Prostate gland (tissue), 2 donors: Measurements from ENCODE around the gene ARHGAP24.

Source experiments
- POLR2A ChIP-seq: fragments of 450-650 bp; IDR thresholded peaks from one replicate; pipeline ENCODE4 v1.6.1; 2016; ENCODE audit warnings: antibody characterized with exemption, mild to moderate bottlenecking
- POLR2AphosphoS5 ChIP-seq: sonication (generic); formaldehyde crosslinking; IDR thresholded peaks from one replicate; pipeline ENCODE4 v1.6.1; 2017; ENCODE audit warnings: antibody characterized with exemption
- TF ChIP-seq, protein P1 (sequence below), 4 experiments: fragments of 200-600 bp in 2 of 4; fragments of 450-650 bp in 2 of 4; sonication (generic) in 2 of 4; IDR thresholded peaks; 1 replicate in 3 of 4; 2 replicates in 1 of 4; pipeline ENCODE4 v1.5.1; 2016 to 2019; ENCODE audit warnings: antibody characterized with exemption in 4 of 4, mild to moderate bottlenecking in 2 of 4, moderate library complexity in 2 of 4

DNA sequence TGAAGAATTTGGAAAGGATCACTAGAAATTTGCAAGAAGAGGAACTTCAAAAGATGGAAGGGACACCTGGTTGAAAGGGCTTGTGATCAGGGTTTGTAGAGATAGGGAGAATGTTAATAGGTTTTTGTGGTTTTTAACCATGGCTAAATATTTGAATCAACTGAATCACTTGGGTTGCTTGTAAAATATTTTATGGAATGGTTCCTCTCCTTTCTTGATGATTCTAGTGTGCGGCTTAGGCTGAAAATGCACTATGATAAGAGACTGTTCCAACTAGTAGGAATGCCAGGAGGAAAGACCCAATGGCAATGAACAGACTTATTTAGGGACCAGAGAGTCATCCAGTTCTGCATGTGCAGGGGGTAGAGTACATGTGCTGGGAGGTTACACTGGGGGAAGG lies 408.2 kb downstream of the ARHGAP24 start:
- TF ChIP-seq, protein P1, sequence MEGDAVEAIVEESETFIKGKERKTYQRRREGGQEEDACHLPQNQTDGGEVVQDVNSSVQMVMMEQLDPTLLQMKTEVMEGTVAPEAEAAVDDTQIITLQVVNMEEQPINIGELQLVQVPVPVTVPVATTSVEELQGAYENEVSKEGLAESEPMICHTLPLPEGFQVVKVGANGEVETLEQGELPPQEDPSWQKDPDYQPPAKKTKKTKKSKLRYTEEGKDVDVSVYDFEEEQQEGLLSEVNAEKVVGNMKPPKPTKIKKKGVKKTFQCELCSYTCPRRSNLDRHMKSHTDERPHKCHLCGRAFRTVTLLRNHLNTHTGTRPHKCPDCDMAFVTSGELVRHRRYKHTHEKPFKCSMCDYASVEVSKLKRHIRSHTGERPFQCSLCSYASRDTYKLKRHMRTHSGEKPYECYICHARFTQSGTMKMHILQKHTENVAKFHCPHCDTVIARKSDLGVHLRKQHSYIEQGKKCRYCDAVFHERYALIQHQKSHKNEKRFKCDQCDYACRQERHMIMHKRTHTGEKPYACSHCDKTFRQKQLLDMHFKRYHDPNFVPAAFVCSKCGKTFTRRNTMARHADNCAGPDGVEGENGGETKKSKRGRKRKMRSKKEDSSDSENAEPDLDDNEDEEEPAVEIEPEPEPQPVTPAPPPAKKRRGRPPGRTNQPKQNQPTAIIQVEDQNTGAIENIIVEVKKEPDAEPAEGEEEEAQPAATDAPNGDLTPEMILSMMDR (IDR thresholded peaks at IDR 0.05), result no peak
- no peak for TF ChIP-seq POLR2A
- no peak for TF ChIP-seq POLR2AphosphoS5
